ENCODE results near the gene XIST. TPM values are rescaled to one million over a fixed set of nuclear protein-coding genes. Genes with fewer than 3 reads are reported as not detected.
A peak's percentile ranks its signal among the peaks of the same experiment; 100 is the strongest.

The XIST gene
- polyA plus RNA-seq, 1 donor (not counting 4 experiments of a cell fraction or from before 2014, with no cell fraction given): 199 TPM

DNA sequence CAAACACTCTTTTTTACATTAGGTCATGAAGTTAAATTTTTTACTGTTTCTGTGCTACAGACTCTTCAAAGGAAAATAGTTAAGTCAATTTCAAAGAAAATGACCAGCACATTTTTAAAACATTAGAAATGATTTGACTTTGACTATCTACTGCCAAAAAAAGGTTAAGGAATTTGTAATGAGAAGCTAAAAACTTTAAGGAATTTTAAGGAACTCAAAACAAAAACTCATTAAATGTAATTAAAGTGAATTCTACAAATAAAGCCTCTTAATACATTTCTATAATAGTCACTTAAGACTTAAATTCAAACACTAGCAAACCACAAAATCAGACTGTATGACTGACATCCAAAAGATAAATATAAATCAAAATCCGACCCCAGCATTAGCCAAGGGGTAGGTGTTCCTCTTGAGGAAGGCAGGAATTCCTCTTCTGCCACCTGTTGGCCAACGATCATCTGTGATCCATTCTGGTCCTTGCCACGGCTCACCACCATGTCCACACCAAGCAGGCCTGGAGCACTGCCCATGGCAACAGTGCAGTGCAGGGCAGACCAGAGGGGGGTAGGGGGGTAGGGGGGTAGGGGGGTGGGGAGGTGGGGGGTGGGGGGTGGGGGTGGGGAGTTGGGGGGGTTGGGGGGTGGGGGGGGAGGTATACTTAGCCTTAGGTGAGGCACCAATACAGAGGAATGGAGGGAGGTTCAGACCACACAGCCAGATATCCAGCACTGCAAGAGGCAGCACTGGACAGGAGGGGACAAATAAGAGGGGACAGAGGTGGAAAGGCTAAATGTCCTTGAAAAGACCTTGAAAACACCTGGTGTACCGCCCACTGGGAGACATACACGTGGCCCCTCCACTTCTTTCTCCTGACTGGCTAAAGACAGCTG is 2.1 kb downstream of the XIST start:
- no peak overlapping the region for H3K27ac ChIP-seq (ENCODE audit: control insufficient read depth, insufficient read depth, low read length)
- peaks cover 22% of the 10 kb centered on the region for H4K20me1 ChIP-seq (ENCODE audit: control insufficient read depth, extremely low read depth, insufficient read depth, low read length)
- H2AFZ ChIP-seq (ENCODE audit: control insufficient read depth, low read length): no peak overlapping the region
- H3K4me3 ChIP-seq (ENCODE audit: control insufficient read depth in 2 of 3, extremely low read depth in 1 of 3, insufficient read depth in 2 of 3, low read depth in 1 of 3, low read length in 3 of 3): peak overlapping the region; percentile 46 to 67 (median 55)
- no peak for TF ChIP-seq EZH2 (IDR thresholded peaks at IDR 0.05; ENCODE audit: low read length)
- TF ChIP-seq, protein P1, sequence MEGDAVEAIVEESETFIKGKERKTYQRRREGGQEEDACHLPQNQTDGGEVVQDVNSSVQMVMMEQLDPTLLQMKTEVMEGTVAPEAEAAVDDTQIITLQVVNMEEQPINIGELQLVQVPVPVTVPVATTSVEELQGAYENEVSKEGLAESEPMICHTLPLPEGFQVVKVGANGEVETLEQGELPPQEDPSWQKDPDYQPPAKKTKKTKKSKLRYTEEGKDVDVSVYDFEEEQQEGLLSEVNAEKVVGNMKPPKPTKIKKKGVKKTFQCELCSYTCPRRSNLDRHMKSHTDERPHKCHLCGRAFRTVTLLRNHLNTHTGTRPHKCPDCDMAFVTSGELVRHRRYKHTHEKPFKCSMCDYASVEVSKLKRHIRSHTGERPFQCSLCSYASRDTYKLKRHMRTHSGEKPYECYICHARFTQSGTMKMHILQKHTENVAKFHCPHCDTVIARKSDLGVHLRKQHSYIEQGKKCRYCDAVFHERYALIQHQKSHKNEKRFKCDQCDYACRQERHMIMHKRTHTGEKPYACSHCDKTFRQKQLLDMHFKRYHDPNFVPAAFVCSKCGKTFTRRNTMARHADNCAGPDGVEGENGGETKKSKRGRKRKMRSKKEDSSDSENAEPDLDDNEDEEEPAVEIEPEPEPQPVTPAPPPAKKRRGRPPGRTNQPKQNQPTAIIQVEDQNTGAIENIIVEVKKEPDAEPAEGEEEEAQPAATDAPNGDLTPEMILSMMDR (optimal IDR thresholded peaks at IDR 0.05 in 1 of 3, IDR thresholded peaks at IDR 0.05 in 1 of 3, conservative IDR thresholded peaks at IDR 0.05 in 1 of 3; ENCODE audit: extremely low read depth in 1 of 3, insufficient read depth in 2 of 3, low read length in 3 of 3): peak; percentile 34 to 77 (median 52)
- H3K4me2 ChIP-seq (ENCODE audit: control insufficient read depth, extremely low read depth, insufficient read depth, low read depth, low read length): peak overlapping the region; percentile 64
- dilution Hi-C loops (cut with MboI; ENCODE audit: extremely low pct_ligation_motif_present, low sequenced_read_pairs): loop anchor here (25.0 kb wide), 1 partner anchor 287 kb away; no protein-coding TSS in a partner anchor
- no peak overlapping the region for H3K9ac ChIP-seq (ENCODE audit: control insufficient read depth, extremely low read depth, insufficient read depth, low read length)
- peaks cover 0 to 4% of the 10 kb centered on the region in 2 experiments for H3K36me3 ChIP-seq (ENCODE audit: control insufficient read depth in 2 of 2, extremely low read depth in 1 of 2, insufficient read depth in 2 of 2, low read length in 2 of 2)
- no peaks in the 10 kb centered on the region for H3K4me1 ChIP-seq (ENCODE audit: control insufficient read depth, extremely low read depth, insufficient read depth, low read length)
- FAIRE-seq: no peak
- no peaks in the 10 kb centered on the region for H3K27me3 ChIP-seq (ENCODE audit: control insufficient read depth, extremely low read depth, insufficient read depth, low read length)
- DNase-seq (ENCODE audit: low read depth, low spot score): no peak
- no peaks in the 10 kb centered on the region for H3K9me1 ChIP-seq (ENCODE audit: control insufficient read depth, extremely low read depth, insufficient read depth, low read length)
- no peaks in the 10 kb centered on the region for H3K9me3 ChIP-seq (ENCODE audit: control insufficient read depth, low read depth, low read length)
- peaks cover 64% of the 10 kb centered on the region for H3K79me2 ChIP-seq (ENCODE audit: control insufficient read depth, insufficient read depth, low read length)

GRCh38 chrX:73849073-73849472 is 3.4 kb downstream of the XIST start:
- Histone ChIP-seq H3K27me3 (ENCODE audit: control insufficient read depth, extremely low read depth, insufficient read depth, low read length) (no peaks in the 10 kb centered on the region), H3K4me3 (ENCODE audit: control insufficient read depth in 2 of 3, extremely low read depth in 1 of 3, insufficient read depth in 2 of 3, low read depth in 1 of 3, low read length in 3 of 3) (peak overlapping the region; percentile 20 to 53 (median 25)), H4K20me1 (ENCODE audit: control insufficient read depth, extremely low read depth, insufficient read depth, low read length) (peaks cover 29% of the 10 kb centered on the region), H3K27ac (ENCODE audit: control insufficient read depth, insufficient read depth, low read length) (no peak overlapping the region), H3K79me2 (ENCODE audit: control insufficient read depth, insufficient read depth, low read length) (peaks cover 77% of the 10 kb centered on the region), H3K4me2 (ENCODE audit: control insufficient read depth, extremely low read depth, insufficient read depth, low read depth, low read length) (peak overlapping the region; percentile 76), H3K9me3 (ENCODE audit: control insufficient read depth, low read depth, low read length) (no peaks in the 10 kb centered on the region), H3K4me1 (ENCODE audit: control insufficient read depth, extremely low read depth, insufficient read depth, low read length) (no peaks in the 10 kb centered on the region), H2AFZ (ENCODE audit: control insufficient read depth, low read length) (no peak overlapping the region), H3K9ac (ENCODE audit: control insufficient read depth, extremely low read depth, insufficient read depth, low read length) (no peak overlapping the region), H3K9me1 (ENCODE audit: control insufficient read depth, extremely low read depth, insufficient read depth, low read length) (peaks cover 3% of the 10 kb centered on the region), H3K36me3 (ENCODE audit: control insufficient read depth in 2 of 2, extremely low read depth in 1 of 2, insufficient read depth in 2 of 2, low read length in 2 of 2) (peaks cover 0 to 4% of the 10 kb centered on the region in 2 experiments)
- dilution Hi-C loops (cut with MboI; ENCODE audit: extremely low pct_ligation_motif_present, low sequenced_read_pairs): no loop called here
- DNase-seq (ENCODE audit: low read depth, low spot score) (no peak), FAIRE-seq (no peak)
- TF ChIP-seq, protein P1 (optimal IDR thresholded peaks at IDR 0.05 in 1 of 3, IDR thresholded peaks at IDR 0.05 in 1 of 3, conservative IDR thresholded peaks at IDR 0.05 in 1 of 3; ENCODE audit: extremely low read depth in 1 of 3, insufficient read depth in 2 of 3, low read length in 3 of 3): no peak
- TF ChIP-seq EZH2 (IDR thresholded peaks at IDR 0.05; ENCODE audit: low read length): no peak

Measured in keratinocyte (primary cell).